ENCODE results near the gene PPP3CB.
"Not testable (repeated sequence)": the region's sequence is repeated elsewhere in the genome, so short reads cannot be mapped to it uniquely, and the experiment has no call there.

Gene PPP3CB

DNA sequence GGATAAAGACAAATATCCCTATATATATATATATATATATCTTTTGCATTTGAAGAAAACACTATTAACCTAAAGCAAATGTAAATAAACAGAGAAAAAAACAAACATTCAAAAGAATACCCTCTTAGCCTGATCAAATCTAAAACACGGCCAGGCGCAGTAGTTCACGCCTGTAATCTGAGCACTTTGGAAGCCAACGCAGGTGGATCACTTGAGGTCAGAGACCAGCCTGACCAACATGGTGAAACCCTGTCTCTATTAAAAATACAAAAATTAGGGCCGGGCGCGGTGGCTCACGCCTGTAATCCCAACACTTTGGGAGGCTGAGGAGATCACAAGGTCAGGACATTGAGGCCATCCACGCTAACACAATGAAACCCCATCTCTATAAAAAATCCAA is 91.1 kb downstream of the PPP3CB start:
- no peak overlapping the region for H3K4me3 ChIP-seq (ENCODE audit: low read depth in 1 of 2, low read length in 1 of 2)
- H3K27ac ChIP-seq, result no peak overlapping the region
- no peaks in the 10 kb centered on the region for H3K27me3 ChIP-seq
- no peaks in the 10 kb centered on the region for H3K36me3 ChIP-seq
- no peaks in the 10 kb centered on the region for H3K9me3 ChIP-seq
- H3K4me1 ChIP-seq (ENCODE audit: control insufficient read depth in 1 of 2, insufficient read depth in 1 of 2, low read depth in 1 of 2, low read length in 1 of 2), result no peaks in the 10 kb centered on the region
- TF ChIP-seq, protein P1, sequence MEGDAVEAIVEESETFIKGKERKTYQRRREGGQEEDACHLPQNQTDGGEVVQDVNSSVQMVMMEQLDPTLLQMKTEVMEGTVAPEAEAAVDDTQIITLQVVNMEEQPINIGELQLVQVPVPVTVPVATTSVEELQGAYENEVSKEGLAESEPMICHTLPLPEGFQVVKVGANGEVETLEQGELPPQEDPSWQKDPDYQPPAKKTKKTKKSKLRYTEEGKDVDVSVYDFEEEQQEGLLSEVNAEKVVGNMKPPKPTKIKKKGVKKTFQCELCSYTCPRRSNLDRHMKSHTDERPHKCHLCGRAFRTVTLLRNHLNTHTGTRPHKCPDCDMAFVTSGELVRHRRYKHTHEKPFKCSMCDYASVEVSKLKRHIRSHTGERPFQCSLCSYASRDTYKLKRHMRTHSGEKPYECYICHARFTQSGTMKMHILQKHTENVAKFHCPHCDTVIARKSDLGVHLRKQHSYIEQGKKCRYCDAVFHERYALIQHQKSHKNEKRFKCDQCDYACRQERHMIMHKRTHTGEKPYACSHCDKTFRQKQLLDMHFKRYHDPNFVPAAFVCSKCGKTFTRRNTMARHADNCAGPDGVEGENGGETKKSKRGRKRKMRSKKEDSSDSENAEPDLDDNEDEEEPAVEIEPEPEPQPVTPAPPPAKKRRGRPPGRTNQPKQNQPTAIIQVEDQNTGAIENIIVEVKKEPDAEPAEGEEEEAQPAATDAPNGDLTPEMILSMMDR (IDR thresholded peaks at IDR 0.05), result no peak

DNA sequence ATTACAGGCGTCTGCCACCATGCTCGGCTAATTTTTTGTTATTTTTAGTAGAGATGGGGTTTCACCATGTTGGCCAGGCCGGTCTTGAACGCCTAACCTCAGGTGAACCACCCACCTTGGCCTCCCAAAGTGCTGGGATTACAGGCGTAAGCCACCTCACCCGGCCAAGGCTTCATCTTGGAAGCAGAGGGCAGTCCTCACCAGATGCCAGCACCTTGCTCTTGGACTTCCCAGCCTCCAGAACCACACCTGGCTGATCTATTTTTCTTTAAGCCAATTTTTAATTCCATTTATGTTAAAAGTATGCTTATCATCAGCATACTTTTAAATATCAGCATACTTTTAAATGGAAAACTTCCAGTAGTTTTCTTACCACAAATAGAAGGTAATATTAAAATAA is 94.2 kb downstream of the PPP3CB start:
- Histone ChIP-seq H3K9me3 (no peaks in the 10 kb centered on the region), H3K4me3 (ENCODE audit: low read depth in 1 of 2, low read length in 1 of 2) (no peak overlapping the region), H3K36me3 (peaks cover 28% of the 10 kb centered on the region), H3K4me1 (ENCODE audit: control insufficient read depth in 1 of 2, insufficient read depth in 1 of 2, low read depth in 1 of 2, low read length in 1 of 2) (no peaks in the 10 kb centered on the region), H3K27me3 (no peaks in the 10 kb centered on the region), H3K27ac (no peak overlapping the region)
- TF ChIP-seq, protein P1 (IDR thresholded peaks at IDR 0.05), result no peak

DNA sequence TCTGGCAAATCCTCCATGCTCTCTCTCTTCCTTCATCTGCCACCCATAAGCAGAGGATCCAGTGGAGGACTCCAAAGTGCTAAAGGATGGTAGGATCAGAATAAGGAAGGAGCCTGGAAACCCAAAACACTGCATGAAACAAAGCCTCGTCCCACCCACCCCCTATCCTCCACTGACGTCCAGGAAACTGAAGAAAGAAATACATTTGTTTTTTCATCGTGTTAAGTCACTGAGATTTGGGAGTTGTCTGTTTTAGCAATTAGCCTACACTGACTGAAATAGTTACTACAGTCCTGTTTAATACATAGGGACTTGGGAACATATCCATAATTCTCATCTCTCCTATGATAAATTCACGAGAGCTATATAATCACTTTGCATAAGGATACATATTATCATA is 96.8 kb downstream of the PPP3CB start:
- Histone ChIP-seq H3K4me3 (ENCODE audit: low read depth in 1 of 2, low read length in 1 of 2) (no peak overlapping the region), H3K4me1 (ENCODE audit: control insufficient read depth in 1 of 2, insufficient read depth in 1 of 2, low read depth in 1 of 2, low read length in 1 of 2) (no peaks in the 10 kb centered on the region), H3K36me3 (peaks cover 51% of the 10 kb centered on the region), H3K9me3 (no peaks in the 10 kb centered on the region), H3K27ac (no peak overlapping the region), H3K27me3 (no peaks in the 10 kb centered on the region)
- TF ChIP-seq, protein P1 (IDR thresholded peaks at IDR 0.05), result no peak

DNA sequence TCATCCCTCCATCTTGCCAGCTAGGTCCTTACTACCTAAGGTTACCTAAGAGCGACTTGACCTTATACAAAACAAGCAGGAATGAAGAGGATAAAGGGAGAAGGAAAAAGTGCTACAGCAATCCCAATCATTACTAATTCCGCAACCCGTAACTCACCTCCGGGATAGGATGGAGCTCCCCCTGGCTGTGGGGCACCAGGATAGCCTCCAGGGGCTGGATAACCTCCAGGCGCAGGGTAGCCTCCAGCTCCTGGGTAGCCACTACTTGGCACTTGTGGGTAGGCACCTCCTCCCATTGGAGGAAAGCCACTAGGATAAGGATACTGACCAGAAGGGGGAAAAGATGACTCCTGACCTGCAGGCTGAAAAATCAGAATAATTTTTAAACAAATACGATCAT is 97.8 kb downstream of the PPP3CB start:
- H3K4me1 ChIP-seq (ENCODE audit: control insufficient read depth in 1 of 2, insufficient read depth in 1 of 2, low read depth in 1 of 2, low read length in 1 of 2), result no peaks in the 10 kb centered on the region
- no peak overlapping the region for H3K4me3 ChIP-seq (ENCODE audit: low read depth in 1 of 2, low read length in 1 of 2)
- H3K9me3 ChIP-seq, result no peaks in the 10 kb centered on the region
- H3K36me3 ChIP-seq, result peaks cover 51% of the 10 kb centered on the region
- no peaks in the 10 kb centered on the region for H3K27me3 ChIP-seq
- H3K27ac ChIP-seq, result no peak overlapping the region
- TF ChIP-seq, protein P1 (IDR thresholded peaks at IDR 0.05), result no peak

DNA sequence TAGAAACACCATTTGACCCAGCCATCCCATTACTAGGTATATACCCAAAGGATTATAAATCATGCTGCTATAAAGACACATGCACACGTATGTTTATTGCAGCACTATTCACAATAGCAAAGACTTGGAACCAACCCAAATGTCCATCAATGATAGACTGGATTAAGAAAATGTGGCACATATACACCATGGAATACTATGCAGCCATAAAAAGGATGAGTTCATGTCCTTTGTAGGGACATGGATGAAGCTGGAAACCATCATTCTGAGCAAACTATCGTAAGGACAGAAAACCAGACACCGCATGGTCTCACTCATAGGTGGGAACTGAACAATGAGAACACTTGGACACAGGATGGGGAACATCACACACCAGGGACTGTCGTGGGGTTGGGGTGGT is 101.5 kb downstream of the PPP3CB start:
- H3K9me3 ChIP-seq; H3K4me1 ChIP-seq (ENCODE audit: control insufficient read depth in 1 of 2, insufficient read depth in 1 of 2, low read depth in 1 of 2, low read length in 1 of 2); H3K27ac ChIP-seq; H3K4me3 ChIP-seq (ENCODE audit: low read depth in 1 of 2, low read length in 1 of 2); H3K27me3 ChIP-seq: not testable (repeated sequence)
- H3K36me3 ChIP-seq, result peaks cover 67% of the 10 kb centered on the region

DNA sequence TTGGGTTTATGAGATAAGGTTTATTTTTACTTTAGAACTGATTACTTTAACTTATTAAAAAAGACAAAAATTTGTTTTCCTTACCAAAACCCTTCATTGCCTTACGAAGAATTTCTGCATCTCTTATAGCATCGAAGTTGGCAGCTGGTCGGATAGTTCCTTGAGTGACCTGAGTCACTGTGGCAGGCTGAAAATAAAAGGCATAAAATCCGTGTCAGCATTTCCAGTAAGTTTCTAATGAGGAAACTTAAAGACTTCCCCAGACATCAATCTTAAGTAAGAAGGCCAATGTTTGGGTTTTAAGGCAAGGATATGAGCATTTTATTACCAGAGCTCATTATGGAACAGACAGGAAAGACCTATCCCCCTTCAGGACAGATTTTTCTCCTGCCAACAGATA is 107.6 kb downstream of the PPP3CB start:
- TF ChIP-seq, protein P1 (IDR thresholded peaks at IDR 0.05), result no peak
- H3K4me3 ChIP-seq (ENCODE audit: low read depth in 1 of 2, low read length in 1 of 2), result no peak overlapping the region
- no peak overlapping the region for H3K27ac ChIP-seq
- no peaks in the 10 kb centered on the region for H3K9me3 ChIP-seq
- H3K36me3 ChIP-seq, result peaks cover 72% of the 10 kb centered on the region
- H3K27me3 ChIP-seq, result no peaks in the 10 kb centered on the region
- H3K4me1 ChIP-seq (ENCODE audit: control insufficient read depth in 1 of 2, insufficient read depth in 1 of 2, low read depth in 1 of 2, low read length in 1 of 2), result no peaks in the 10 kb centered on the region
